Trophoblast cell (in vitro differentiated cells and primary cell): ENCODE results near the gene CRISP2.

ENCODE experiments used
- DNase-seq, 2 donors: peaks; one replicate each; pipeline ENCODE4 v3.0.0-alpha.2; 2016
- H2AFZ ChIP-seq: 2 replicates; pipeline ENCODE4 v1.6.1; 2013; ENCODE audit warnings: low read length, moderate library complexity, mild to moderate bottlenecking; ENCODE audit not compliant: insufficient read depth, poor library complexity
- H2AK5ac ChIP-seq: 2 replicates; pipeline ENCODE4 v1.6.1; 2013; ENCODE audit warnings: mild to moderate bottlenecking, low read length
- H2BK120ac ChIP-seq: 2 replicates; pipeline ENCODE4 v1.6.1; 2013; ENCODE audit warnings: low read length, mild to moderate bottlenecking, moderate library complexity; ENCODE audit not compliant: insufficient read depth, poor library complexity
- H2BK12ac ChIP-seq: 2 replicates; pipeline ENCODE4 v1.6.1; 2013; ENCODE audit warnings: mild to moderate bottlenecking, low read length, moderate library complexity
- H2BK5ac ChIP-seq: 2 replicates; pipeline ENCODE4 v1.6.1; 2013; ENCODE audit warnings: low read length, low read depth, moderate library complexity, mild to moderate bottlenecking; ENCODE audit not compliant: poor library complexity
- H3K14ac ChIP-seq: 2 replicates; pipeline ENCODE4 v1.6.1; 2013; ENCODE audit warnings: mild to moderate bottlenecking, low read length
- H3K18ac ChIP-seq: 2 replicates; pipeline ENCODE4 v1.6.1; 2013; ENCODE audit warnings: mild to moderate bottlenecking, low read length
- H3K23ac ChIP-seq: 2 replicates; pipeline ENCODE4 v1.6.1; 2013; ENCODE audit warnings: low read length
- H3K27ac ChIP-seq: 2 replicates; pipeline ENCODE4 v1.5.1; 2013; ENCODE audit warnings: low read depth, mild to moderate bottlenecking, inconsistent platforms, low read length, moderate library complexity
- H3K27me3 ChIP-seq: 2 replicates; pipeline ENCODE4 v1.6.1; 2013; ENCODE audit warnings: inconsistent platforms, mild to moderate bottlenecking, low read length, moderate library complexity; ENCODE audit not compliant: insufficient read depth
- H3K36me3 ChIP-seq, 2 experiments: 1 replicate in 1 of 2; 2 replicates in 1 of 2; pipeline ENCODE4 v1.6.1; 2013; ENCODE audit warnings: low read length in 2 of 2, mild to moderate bottlenecking in 2 of 2, moderate library complexity in 1 of 2; ENCODE audit not compliant: insufficient read depth in 2 of 2, control insufficient read depth in 1 of 2
- H3K4ac ChIP-seq: 2 replicates; pipeline ENCODE4 v1.6.1; 2013; ENCODE audit warnings: low read depth, mild to moderate bottlenecking, low read length, moderate library complexity
- H3K4me1 ChIP-seq, 2 experiments: 1 replicate in 1 of 2; 2 replicates in 1 of 2; pipeline ENCODE4 v1.6.1; 2013; ENCODE audit warnings: low read length in 2 of 2, mild to moderate bottlenecking in 2 of 2, moderate library complexity in 1 of 2; ENCODE audit not compliant: insufficient read depth in 2 of 2, control insufficient read depth in 1 of 2
- H3K4me2 ChIP-seq: 2 replicates; pipeline ENCODE4 v1.6.1; 2013; ENCODE audit warnings: inconsistent platforms, mild to moderate bottlenecking, low read length, moderate library complexity
- H3K4me3 ChIP-seq: 2 replicates; pipeline ENCODE4 v1.5.1; 2013; ENCODE audit warnings: mild to moderate bottlenecking, low read depth, low read length, inconsistent platforms
- H3K79me1 ChIP-seq: one replicate; pipeline ENCODE4 v1.6.1; 2013; ENCODE audit warnings: low read length
- H3K79me2 ChIP-seq: 2 replicates; pipeline ENCODE4 v1.6.1; 2013; ENCODE audit warnings: low read length, mild to moderate bottlenecking; ENCODE audit not compliant: control insufficient read depth, insufficient read depth, poor library complexity
- H3K9ac ChIP-seq: 2 replicates; pipeline ENCODE4 v1.6.1; 2013; ENCODE audit warnings: mild to moderate bottlenecking, low read length
- H3K9me3 ChIP-seq: 2 replicates; pipeline ENCODE4 v1.6.1; 2013; ENCODE audit warnings: low read depth, mild to moderate bottlenecking, control low read depth, inconsistent platforms, low read length; ENCODE audit not compliant: insufficient read depth
- H4K12ac ChIP-seq: 2 replicates; pipeline ENCODE4 v1.6.1; 2013; ENCODE audit warnings: low read depth, mild to moderate bottlenecking, low read length, moderate library complexity
- H4K8ac ChIP-seq: 2 replicates; pipeline ENCODE4 v1.6.1; 2013; ENCODE audit warnings: low read depth, mild to moderate bottlenecking, low read length, moderate library complexity
- H4K91ac ChIP-seq: one replicate; pipeline ENCODE4 v1.6.1; 2013; ENCODE audit warnings: low read depth, mild to moderate bottlenecking, low read length, moderate library complexity
- WGBS: extraction: QIAGEN DNeasy Blood & Tissue Kit; methylation state at CpG from one replicate; pipeline ENCODE4 v1.1.7; 2013; ENCODE audit warnings: missing lambda C conversion rate; ENCODE audit not compliant: insufficient read length, insufficient coverage; ENCODE audit errors: extremely low coverage; 5-methylcytosine and 5-hydroxymethylcytosine counted together

CRISP2 gene

DNA sequence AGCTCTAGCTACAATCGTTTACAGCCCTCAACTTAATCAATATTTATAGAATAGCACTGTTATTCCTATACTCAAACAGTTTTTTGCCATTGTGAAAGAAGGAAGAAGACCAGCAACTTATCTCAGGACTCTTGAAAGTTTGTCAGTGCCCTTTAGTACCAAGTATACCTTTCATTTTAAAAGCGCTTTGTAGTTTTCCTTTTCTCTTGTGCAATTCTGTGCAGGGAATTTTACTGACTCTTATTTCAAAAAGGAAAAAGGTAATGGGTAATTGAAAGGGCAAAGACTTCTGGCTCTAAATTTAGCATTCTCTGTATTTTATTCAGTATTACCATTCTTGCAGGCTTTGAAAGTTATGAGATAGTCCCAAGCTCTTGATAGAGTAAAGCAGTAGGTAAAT lies 59.9 kb downstream of the CRISP2 start:
- no peak for DNase-seq
- H2BK120ac ChIP-seq, result no peak overlapping the region
- no peaks in the 10 kb centered on the region for H3K79me2 ChIP-seq
- H3K36me3 ChIP-seq, result no peaks in the 10 kb centered on the region
- no peak overlapping the region for H2AFZ ChIP-seq
- H3K27ac ChIP-seq, result no peak overlapping the region
- H3K23ac ChIP-seq, result no peak overlapping the region
- no peak overlapping the region for H3K4me3 ChIP-seq
- H3K9ac ChIP-seq, result no peak overlapping the region
- H3K18ac ChIP-seq, result no peak overlapping the region
- H4K8ac ChIP-seq, result no peak overlapping the region
- no peak overlapping the region for H2AK5ac ChIP-seq
- no peak overlapping the region for H2BK5ac ChIP-seq
- H3K4me1 ChIP-seq, result no peaks in the 10 kb centered on the region
- no peak overlapping the region for H4K12ac ChIP-seq
- no peak overlapping the region for H4K91ac ChIP-seq
- no peak overlapping the region for H3K14ac ChIP-seq
- H3K79me1 ChIP-seq, result no peaks in the 10 kb centered on the region
- WGBS, result no CpG with 5 or more reads among the region's 2 CpGs
- no peaks in the 10 kb centered on the region for H3K27me3 ChIP-seq
- no peak overlapping the region for H2BK12ac ChIP-seq
- no peak overlapping the region for H3K4me2 ChIP-seq
- H3K4ac ChIP-seq, result no peak overlapping the region
- H3K9me3 ChIP-seq, result no peaks in the 10 kb centered on the region

GRCh38 chr6:49651239-49651638 lies 62.1 kb downstream of the CRISP2 start:
- H2BK5ac ChIP-seq, result no peak overlapping the region
- no peak overlapping the region for H2AK5ac ChIP-seq
- no peak overlapping the region for H4K91ac ChIP-seq
- no peak overlapping the region for H3K23ac ChIP-seq
- no peaks in the 10 kb centered on the region for H3K79me2 ChIP-seq
- no peak overlapping the region for H3K4me2 ChIP-seq
- no peak overlapping the region for H3K18ac ChIP-seq
- no peak overlapping the region for H2AFZ ChIP-seq
- no peaks in the 10 kb centered on the region for H3K36me3 ChIP-seq
- H2BK120ac ChIP-seq, result no peak overlapping the region
- no peak overlapping the region for H3K27ac ChIP-seq
- no peak overlapping the region for H3K4me3 ChIP-seq
- no CpG with 5 or more reads among the region's 2 CpGs for WGBS
- no peak for DNase-seq
- no peak overlapping the region for H3K9ac ChIP-seq
- H3K4me1 ChIP-seq, result no peaks in the 10 kb centered on the region
- no peak overlapping the region for H4K8ac ChIP-seq
- no peaks in the 10 kb centered on the region for H3K27me3 ChIP-seq
- no peaks in the 10 kb centered on the region for H3K79me1 ChIP-seq
- no peak overlapping the region for H4K12ac ChIP-seq
- no peaks in the 10 kb centered on the region for H3K9me3 ChIP-seq
- no peak overlapping the region for H3K14ac ChIP-seq
- no peak overlapping the region for H2BK12ac ChIP-seq
- no peak overlapping the region for H3K4ac ChIP-seq

DNA sequence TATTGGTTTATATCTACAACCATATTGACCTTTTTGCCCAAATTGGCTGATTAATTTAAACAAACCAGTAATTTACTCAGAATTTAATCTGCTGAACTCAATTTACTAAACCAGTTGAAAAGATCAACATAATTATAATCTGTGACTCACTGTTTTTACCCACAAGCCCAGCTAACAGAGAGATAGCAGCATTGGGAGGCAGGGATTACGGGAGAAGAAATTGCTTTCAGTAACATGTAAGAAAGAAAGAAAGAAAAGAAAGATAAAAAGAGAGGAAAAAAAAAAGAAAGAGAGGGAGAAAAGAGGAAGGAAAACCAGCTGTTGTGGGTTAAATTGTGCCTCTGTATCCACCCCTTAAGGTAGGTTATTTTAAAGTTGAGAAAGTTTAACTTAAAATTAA lies 63.4 kb downstream of the CRISP2 start:
- H3K18ac ChIP-seq, result no peak overlapping the region
- H3K9ac ChIP-seq, result no peak overlapping the region
- no peak for DNase-seq
- no peak overlapping the region for H3K4ac ChIP-seq
- no peak overlapping the region for H2BK120ac ChIP-seq
- no peak overlapping the region for H3K27ac ChIP-seq
- no peak overlapping the region for H2BK12ac ChIP-seq
- no peak overlapping the region for H4K12ac ChIP-seq
- no peak overlapping the region for H4K91ac ChIP-seq
- no peak overlapping the region for H3K4me3 ChIP-seq
- H3K79me2 ChIP-seq, result no peaks in the 10 kb centered on the region
- no peak overlapping the region for H2AFZ ChIP-seq
- no peak overlapping the region for H3K14ac ChIP-seq
- no peaks in the 10 kb centered on the region for H3K9me3 ChIP-seq
- WGBS, result no CpG with 5 or more reads among the region's 1 CpG
- no peak overlapping the region for H2AK5ac ChIP-seq
- no peaks in the 10 kb centered on the region for H3K36me3 ChIP-seq
- H4K8ac ChIP-seq, result no peak overlapping the region
- no peaks in the 10 kb centered on the region for H3K27me3 ChIP-seq
- H3K4me1 ChIP-seq, result no peaks in the 10 kb centered on the region
- H3K23ac ChIP-seq, result no peak overlapping the region
- H2BK5ac ChIP-seq, result no peak overlapping the region
- no peaks in the 10 kb centered on the region for H3K79me1 ChIP-seq
- H3K4me2 ChIP-seq, result no peak overlapping the region

- no peaks in the 10 kb centered on the region for H3K79me1 ChIP-seq
- H3K18ac ChIP-seq, result no peak overlapping the region
- H2BK12ac ChIP-seq, result no peak overlapping the region
Measured at GRCh38 chr6:49648036-49648435, 65.3 kb downstream of the CRISP2 start.

More at GRCh38 chr6:49648036-49648435, 65.3 kb downstream of the CRISP2 start:
- Histone ChIP-seq H4K91ac (no peak overlapping the region), H3K27me3 (no peaks in the 10 kb centered on the region), H4K8ac (no peak overlapping the region), H3K4me3 (no peak overlapping the region), H3K9ac (no peak overlapping the region), H3K79me2 (no peaks in the 10 kb centered on the region), H3K14ac (no peak overlapping the region), H4K12ac (no peak overlapping the region), H3K23ac (no peak overlapping the region), H3K4me1 (no peaks in the 10 kb centered on the region), H3K27ac (no peak overlapping the region), H3K9me3 (no peaks in the 10 kb centered on the region), H2AFZ (no peak overlapping the region), H3K4ac (no peak overlapping the region), H2BK120ac (no peak overlapping the region), H2BK5ac (no peak overlapping the region), H3K36me3 (no peaks in the 10 kb centered on the region), H3K4me2 (no peak overlapping the region), H2AK5ac (no peak overlapping the region)
- DNase-seq, result no peak
